PC-3 (cell line): Measurements from ENCODE around the gene NGF. TPM values are rescaled to one million over a fixed set of nuclear protein-coding genes. Genes with fewer than 3 reads are reported as not detected.
A peak's percentile ranks its signal among the peaks of the same experiment; 100 is the strongest.

Source experiments
- ATAC-seq: fragments of 200-7000 bp; cut with Tn5 transposase; 2 replicates; pipeline ENCODE4 v1.9.1; 2020; ENCODE audit warnings: mild to moderate bottlenecking, moderate library complexity
- BruUV-seq: library from RNA; stranded (reverse); fragments of 400-500 nt; replicated peaks from 2 replicates; lab custom pipeline; 2021; lab: Mats Ljungman, UMichigan
- CTCF ChIA-PET: fragments of 300-600 bp; sonication (Branson Sonifier 250); formaldehyde crosslinking; loops from one replicate; lab custom pipeline; 2022; ENCODE audit warnings: antibody characterized with exemption; lab: Charles Lee
- POLR2A ChIA-PET: fragments of 300-600 bp; sonication (Branson Sonifier 250); formaldehyde crosslinking; loops from one replicate; lab custom pipeline; 2022; ENCODE audit warnings: antibody characterized with exemption; ENCODE audit not compliant: unreplicated experiment; lab: Charles Lee
- DNase-seq: peaks from one replicate; pipeline ENCODE4 v3.0.0-alpha.2; 2015
- H2AFZ ChIP-seq: fragments of 300-600 bp; sonication (generic); 2 replicates; pipeline ENCODE4 v1.6.0; 2016; ENCODE audit warnings: antibody characterized with exemption, low read length
- H3F3A ChIP-seq: fragments of 300-600 bp; sonication (generic); one replicate; pipeline ENCODE4 v1.6.0; 2017; ENCODE audit warnings: antibody characterized with exemption, low read length, control low read depth, mild to moderate bottlenecking; ENCODE audit not compliant: unreplicated experiment
- H3K27ac ChIP-seq: fragments of 300-600 bp; sonication (generic); 2 replicates; pipeline ENCODE4 v1.5.1; 2016; ENCODE audit warnings: mild to moderate bottlenecking, low read length
- H3K27me3 ChIP-seq: fragments of 300-600 bp; sonication (generic); 2 replicates; pipeline ENCODE4 v1.6.1; 2016; ENCODE audit warnings: low read length, mixed read lengths
- H3K36me3 ChIP-seq: fragments of 300-600 bp; sonication (generic); 2 replicates; pipeline ENCODE4 v1.6.1; 2016; ENCODE audit warnings: low read depth, mixed run types, low read length, mixed read lengths
- H3K4me1 ChIP-seq: fragments of 300-600 bp; sonication (generic); 2 replicates; pipeline ENCODE4 v1.5.1; 2016; ENCODE audit warnings: low read length; ENCODE audit not compliant: insufficient read depth
- H3K4me2 ChIP-seq: fragments of 300-600 bp; sonication (generic); 2 replicates; pipeline ENCODE4 v1.6.0; 2016; ENCODE audit warnings: low read length
- H3K4me3 ChIP-seq: fragments of 300-600 bp; sonication (generic); 2 replicates; pipeline ENCODE4 v1.5.1; 2016; ENCODE audit warnings: mild to moderate bottlenecking, low read length, mixed read lengths
- H3K79me2 ChIP-seq: fragments of 300-600 bp; sonication (generic); 2 replicates; pipeline ENCODE4 v1.6.1; 2017; ENCODE audit warnings: low read length, mixed read lengths
- H3K9ac ChIP-seq: fragments of 300-600 bp; sonication (generic); 2 replicates; pipeline ENCODE4 v1.6.0; 2016; ENCODE audit warnings: mild to moderate bottlenecking, low read length
- H3K9me2 ChIP-seq: fragments of 300-600 bp; sonication (generic); replicated peaks from 2 replicates; pipeline ENCODE4 v1.6.1; 2016; ENCODE audit warnings: mixed run types, low read length, mixed read lengths
- H3K9me3 ChIP-seq: fragments of 300-600 bp; sonication (generic); 2 replicates; pipeline ENCODE4 v1.6.1; 2016; ENCODE audit warnings: low read length, mixed read lengths
- H4K20me1 ChIP-seq: fragments of 300-600 bp; sonication (generic); 2 replicates; pipeline ENCODE4 v1.6.1; 2016; ENCODE audit warnings: low read length, mixed read lengths
- CTCF ChIP-seq: fragments of 300-600 bp; sonication (generic); conservative IDR thresholded peaks from 2 replicates; pipeline ENCODE4 v1.5.1; 2017; ENCODE audit warnings: antibody characterized with exemption, low read depth, mild to moderate bottlenecking, low read length
- EZH2 ChIP-seq: fragments of 300-600 bp; sonication (generic); IDR thresholded peaks from one replicate; pipeline ENCODE4 v1.6.1; 2017; ENCODE audit warnings: antibody characterized with exemption, mild to moderate bottlenecking, low read length; ENCODE audit not compliant: unreplicated experiment
- EZH2phosphoT487 ChIP-seq: fragments of 300-600 bp; sonication (generic); IDR thresholded peaks from 2 replicates; pipeline ENCODE4 v1.6.1; 2018; ENCODE audit warnings: mild to moderate bottlenecking, antibody characterized with exemption, low read length, borderline replicate concordance
- intact Hi-C: fragments of 100-400 bp; cut with micrococcal nuclease; formaldehyde crosslinking; loops from 2 replicates; pipeline ENCODE4 v1.9.0; 2023
- total RNA-seq: library from RNA; depleted of rRNA; stranded (reverse); fragments of >200 nt; gene quantifications from 2 replicates; pipeline ENCODE4 v1.2.3, GENCODE V29; 2014

The NGF gene
- total RNA-seq, 1 experiment from 2014 or later = 2.4 TPM

- no peak overlapping the region for H3K9ac ChIP-seq
- H3K9me2 ChIP-seq = no peaks in the 10 kb centered on the region
- DNase-seq = no peak
- BruUV-seq = no TSS peak
- H4K20me1 ChIP-seq = no peaks in the 10 kb centered on the region
- no peak for ATAC-seq
- no peaks in the 10 kb centered on the region for H3K27me3 ChIP-seq
- no peak overlapping the region for H3K4me3 ChIP-seq
- H3K36me3 ChIP-seq = no peaks in the 10 kb centered on the region
- H3K27ac ChIP-seq = no peak overlapping the region
- H3K4me2 ChIP-seq = no peak overlapping the region
- ChIA-PET POLR2A (no interaction called here), CTCF (no interaction called here)
- H3K4me1 ChIP-seq = peaks cover 74% of the 10 kb centered on the region
- no peak overlapping the region for H2AFZ ChIP-seq
- H3K9me3 ChIP-seq = no peaks in the 10 kb centered on the region
- TF ChIP-seq CTCF (no peak), EZH2phosphoT487 (no peak), EZH2 (no peak)
- peaks cover 9% of the 10 kb centered on the region for H3F3A ChIP-seq
- H3K79me2 ChIP-seq = no peaks in the 10 kb centered on the region
- intact Hi-C loops = loop anchor here (5.0 to 10.0 kb wide), 5 partner anchors 97 to 275 kb away; no protein-coding TSS in a partner anchor
These were observed 18.3 kb downstream of the NGF start for GRCh38 chr1:115319706-115320105.

- no peak for TF ChIP-seq EZH2
- no peak for TF ChIP-seq CTCF
- TF ChIP-seq EZH2phosphoT487 = no peak
- POLR2A ChIA-PET = no interaction called here
- no peaks in the 10 kb centered on the region for H3K9me3 ChIP-seq
- H3K9ac ChIP-seq = no peak overlapping the region
- DNase-seq = peak; percentile 96
- no peaks in the 10 kb centered on the region for H3K27me3 ChIP-seq
- BruUV-seq = no TSS peak
- no peak overlapping the region for H2AFZ ChIP-seq
- H3K4me3 ChIP-seq = no peak overlapping the region
- CTCF ChIA-PET = no interaction called here
- intact Hi-C loops = loop anchor here (5.0 kb wide), 1 partner anchor 230 kb away; no protein-coding TSS in a partner anchor
- no peaks in the 10 kb centered on the region for H3K36me3 ChIP-seq
- peak; percentile 83 for ATAC-seq
- no peaks in the 10 kb centered on the region for H3K9me2 ChIP-seq
- H3F3A ChIP-seq = no peaks in the 10 kb centered on the region
- no peaks in the 10 kb centered on the region for H4K20me1 ChIP-seq
- no peaks in the 10 kb centered on the region for H3K79me2 ChIP-seq
- H3K4me2 ChIP-seq = peak overlapping the region; percentile 59
- peak overlapping the region; percentile 36 for H3K27ac ChIP-seq
- H3K4me1 ChIP-seq = peaks cover 59% of the 10 kb centered on the region
These were observed 20.7 kb downstream of the NGF start for GRCh38 chr1:115317101-115318012.
